Epithelial cell of esophagus (primary cell): ENCODE measurements around the gene MLXIP.

ENCODE experiments used
- DNase-seq: peaks from one replicate; pipeline ENCODE4 v3.0.0; 2010; ENCODE audit warnings: low read depth
- H3K4me3 ChIP-seq: 2 replicates; pipeline ENCODE4 v1.5.1; 2011; ENCODE audit warnings: mild to moderate bottlenecking, low read length, control low read depth
- TF ChIP-seq, protein P1 (sequence below): IDR thresholded peaks from 2 replicates; pipeline ENCODE4 v1.5.1; 2011; ENCODE audit warnings: low read depth, mild to moderate bottlenecking, low read length, control low read depth, inconsistent platforms; ENCODE audit not compliant: insufficient read depth; ENCODE audit errors: missing control alignments

MLXIP gene

GRCh38 chr12:122086116-122086515 lies 7.6 kb downstream of the MLXIP start:
- no peak for DNase-seq
- no peak overlapping the region for H3K4me3 ChIP-seq
- TF ChIP-seq, protein P1, sequence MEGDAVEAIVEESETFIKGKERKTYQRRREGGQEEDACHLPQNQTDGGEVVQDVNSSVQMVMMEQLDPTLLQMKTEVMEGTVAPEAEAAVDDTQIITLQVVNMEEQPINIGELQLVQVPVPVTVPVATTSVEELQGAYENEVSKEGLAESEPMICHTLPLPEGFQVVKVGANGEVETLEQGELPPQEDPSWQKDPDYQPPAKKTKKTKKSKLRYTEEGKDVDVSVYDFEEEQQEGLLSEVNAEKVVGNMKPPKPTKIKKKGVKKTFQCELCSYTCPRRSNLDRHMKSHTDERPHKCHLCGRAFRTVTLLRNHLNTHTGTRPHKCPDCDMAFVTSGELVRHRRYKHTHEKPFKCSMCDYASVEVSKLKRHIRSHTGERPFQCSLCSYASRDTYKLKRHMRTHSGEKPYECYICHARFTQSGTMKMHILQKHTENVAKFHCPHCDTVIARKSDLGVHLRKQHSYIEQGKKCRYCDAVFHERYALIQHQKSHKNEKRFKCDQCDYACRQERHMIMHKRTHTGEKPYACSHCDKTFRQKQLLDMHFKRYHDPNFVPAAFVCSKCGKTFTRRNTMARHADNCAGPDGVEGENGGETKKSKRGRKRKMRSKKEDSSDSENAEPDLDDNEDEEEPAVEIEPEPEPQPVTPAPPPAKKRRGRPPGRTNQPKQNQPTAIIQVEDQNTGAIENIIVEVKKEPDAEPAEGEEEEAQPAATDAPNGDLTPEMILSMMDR, result no peak

- TF ChIP-seq, protein P1, result no peak
- no peak for DNase-seq
- H3K4me3 ChIP-seq, result no peak overlapping the region
These were observed 8.2 kb downstream of the MLXIP start for GRCh38 chr12:122086641-122087285.

DNA sequence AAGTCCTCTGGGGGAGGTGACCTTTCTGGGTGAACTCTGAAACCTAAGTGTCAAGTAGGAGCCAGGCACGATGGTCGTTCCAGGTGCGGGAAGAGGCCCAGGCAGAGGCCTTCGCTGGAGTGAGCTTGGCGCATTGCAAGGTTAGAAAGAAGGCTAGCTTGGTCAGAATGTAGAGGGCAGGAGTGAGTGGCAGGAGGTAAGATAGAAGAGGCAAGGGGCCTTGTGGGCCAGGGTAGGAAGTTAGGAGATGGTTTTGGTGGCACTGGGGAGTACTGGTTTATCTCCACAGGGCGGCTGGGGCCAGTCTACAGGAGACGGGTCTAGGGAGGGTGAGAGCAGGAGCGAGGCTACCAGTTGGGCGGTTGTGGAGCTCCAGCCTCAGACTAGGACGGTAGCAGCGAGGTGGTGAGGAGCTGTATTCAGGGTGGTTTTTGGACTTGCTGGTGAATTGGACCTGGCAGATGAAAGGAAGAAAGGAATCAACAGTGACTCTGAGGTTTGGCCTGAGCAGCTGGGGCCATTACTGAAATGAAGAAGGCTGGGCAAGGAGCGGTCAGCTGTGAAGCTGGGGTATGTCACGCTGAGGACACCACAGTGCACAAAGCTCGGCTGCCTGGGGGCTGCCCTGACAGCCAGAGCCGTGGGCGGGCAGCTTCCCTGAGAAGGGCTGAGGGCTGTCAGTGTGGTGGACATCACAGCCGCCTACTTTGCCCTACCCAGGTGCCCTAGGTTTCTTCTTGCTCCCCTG lies 9.0 kb downstream of the MLXIP start:
- DNase-seq, result no peak
- no peak overlapping the region for H3K4me3 ChIP-seq
- TF ChIP-seq, protein P1, result no peak

- DNase-seq, result no peak
- TF ChIP-seq, protein P1, result no peak
- H3K4me3 ChIP-seq, result no peak overlapping the region
These were observed 9.7 kb downstream of the MLXIP start for GRCh38 chr12:122088179-122088810.

- TF ChIP-seq, protein P1, result no peak
- no peak for DNase-seq
- no peak overlapping the region for H3K4me3 ChIP-seq
These were observed 10.5 kb downstream of the MLXIP start for GRCh38 chr12:122089077-122089476.

DNA sequence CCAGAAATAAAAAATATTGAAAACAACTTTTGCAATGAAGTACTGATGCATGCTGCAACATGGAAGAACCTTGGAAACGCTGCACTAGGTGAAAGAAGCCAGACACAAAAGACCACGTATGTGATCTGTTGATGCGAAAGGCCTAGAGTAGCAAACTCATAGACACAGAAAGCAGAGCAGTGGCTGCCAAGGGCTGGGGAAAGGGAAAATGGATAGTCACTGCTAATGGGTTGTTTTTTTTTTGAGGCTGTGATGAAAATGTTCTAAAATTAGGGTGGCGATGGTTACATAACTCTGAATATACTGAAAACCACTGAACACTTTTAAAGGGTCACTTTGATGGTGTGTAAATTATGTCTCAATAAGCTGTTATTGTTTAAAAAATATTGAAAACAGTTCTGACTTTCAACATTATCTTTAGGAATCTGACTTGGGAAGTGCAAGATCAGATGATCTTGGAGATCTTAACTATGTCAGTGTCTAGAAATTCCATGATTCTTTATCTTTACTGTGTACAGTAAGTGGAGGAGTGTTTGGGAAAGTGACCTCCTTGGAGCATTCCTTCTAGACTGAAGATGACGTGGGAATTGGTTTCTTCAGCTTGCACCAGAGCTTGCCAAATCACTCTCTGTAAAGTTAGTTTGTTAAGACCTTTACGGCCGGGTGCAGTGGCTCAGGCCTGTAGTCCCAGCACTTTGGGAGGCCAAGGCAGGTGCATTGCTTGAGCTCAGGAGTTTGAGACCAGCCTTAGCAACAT lies 12.4 kb downstream of the MLXIP start:
- DNase-seq, result no peak
- TF ChIP-seq, protein P1, result no peak
- no peak overlapping the region for H3K4me3 ChIP-seq
